DOHH2 (cell line): ENCODE results near the gene KCNN3.
"Not testable (repeated sequence)": the region's sequence is repeated elsewhere in the genome, so short reads cannot be mapped to it uniquely, and the experiment has no call there.

ENCODE experiments used
- H3F3A ChIP-seq: fragments of 200-600 bp; sonication (generic), shearing (Covaris generic); 2 replicates; pipeline ENCODE4 v1.6.0; 2016; ENCODE audit warnings: antibody characterized with exemption, mild to moderate bottlenecking; ENCODE audit not compliant: control insufficient read depth, insufficient read depth
- H3K27ac ChIP-seq: fragments of 200-600 bp; sonication (generic); 2 replicates; pipeline ENCODE4 v1.5.1; 2014; ENCODE audit warnings: low read depth, mild to moderate bottlenecking, low read length, moderate library complexity
- H3K27me3 ChIP-seq: fragments of 200-600 bp; sonication (generic); 2 replicates; pipeline ENCODE4 v1.6.1; 2014; ENCODE audit warnings: mild to moderate bottlenecking, low read length, mixed read lengths; ENCODE audit not compliant: control insufficient read depth
- H3K36me3 ChIP-seq: fragments of 200-600 bp; sonication (generic); 2 replicates; pipeline ENCODE4 v1.6.1; 2014; ENCODE audit warnings: mild to moderate bottlenecking, low read length, moderate library complexity, mixed read lengths; ENCODE audit not compliant: control insufficient read depth
- H3K4me1 ChIP-seq: fragments of 200-600 bp; sonication (generic); 2 replicates; pipeline ENCODE4 v1.6.1; 2014; ENCODE audit warnings: mild to moderate bottlenecking, low read length, mixed read lengths; ENCODE audit not compliant: control insufficient read depth
- H3K4me2 ChIP-seq: fragments of 200-600 bp; sonication (generic); 2 replicates; pipeline ENCODE4 v1.6.0; 2014; ENCODE audit warnings: mild to moderate bottlenecking, low read length, moderate library complexity
- H3K4me3 ChIP-seq: fragments of 200-600 bp; sonication (generic); 2 replicates; pipeline ENCODE4 v1.5.1; 2014; ENCODE audit warnings: mild to moderate bottlenecking, low read length, mixed read lengths
- H3K79me2 ChIP-seq: fragments of 200-600 bp; sonication (generic); 2 replicates; pipeline ENCODE4 v1.6.1; 2014; ENCODE audit warnings: mild to moderate bottlenecking, low read length, mixed read lengths; ENCODE audit not compliant: control insufficient read depth
- H3K9me2 ChIP-seq: fragments of 200-600 bp; sonication (generic); replicated peaks from 2 replicates; pipeline ENCODE4 v1.6.1; 2014; ENCODE audit warnings: mild to moderate bottlenecking, low read length, mixed read lengths; ENCODE audit not compliant: control insufficient read depth
- H3K9me3 ChIP-seq: fragments of 200-600 bp; sonication (generic); 2 replicates; pipeline ENCODE4 v1.6.1; 2014; ENCODE audit warnings: antibody characterized with exemption, low read length, mixed read lengths; ENCODE audit not compliant: control insufficient read depth, insufficient read depth
- H4K20me1 ChIP-seq: fragments of 200-600 bp; sonication (generic); 2 replicates; pipeline ENCODE4 v1.6.0; 2014; ENCODE audit warnings: low read depth, mild to moderate bottlenecking, antibody characterized with exemption, low read length, moderate library complexity; ENCODE audit not compliant: control insufficient read depth, insufficient read depth
- CTCF ChIP-seq: fragments of 200-600 bp; sonication (generic); IDR thresholded peaks from one replicate; pipeline ENCODE4 v1.5.1; 2014; ENCODE audit warnings: antibody characterized with exemption, mild to moderate bottlenecking, low read depth, low read length; ENCODE audit not compliant: poor library complexity, severe bottlenecking
- EZH2phosphoT487 ChIP-seq: fragments of 200-600 bp; sonication (generic); IDR thresholded peaks from 2 replicates; pipeline ENCODE4 v1.6.1; 2017; ENCODE audit warnings: borderline replicate concordance, mild to moderate bottlenecking, antibody characterized with exemption, low read length, moderate library complexity, mixed read lengths

Gene KCNN3

GRCh38 chr1:154911691-154912550 lies 41.8 kb upstream of the KCNN3 start:
- H3F3A ChIP-seq: no peaks in the 10 kb centered on the region
- H3K9me2 ChIP-seq: no peaks in the 10 kb centered on the region
- H3K4me2 ChIP-seq: no peak overlapping the region
- H3K27ac ChIP-seq: no peak overlapping the region
- H4K20me1 ChIP-seq: no peaks in the 10 kb centered on the region
- H3K79me2 ChIP-seq: no peaks in the 10 kb centered on the region
- no peaks in the 10 kb centered on the region for H3K4me1 ChIP-seq
- H3K4me3 ChIP-seq: no peak overlapping the region
- TF ChIP-seq EZH2phosphoT487 (no peak), CTCF (no peak)
- H3K27me3 ChIP-seq: no peaks in the 10 kb centered on the region
- peaks cover 2% of the 10 kb centered on the region; the same call in 1 of the 2 replicates for H3K9me3 ChIP-seq
- no peaks in the 10 kb centered on the region for H3K36me3 ChIP-seq

- H3K9me2 ChIP-seq: no peaks in the 10 kb centered on the region
- H3K27me3 ChIP-seq: no peaks in the 10 kb centered on the region
- H3K4me2 ChIP-seq: no peak overlapping the region
- H3K4me3 ChIP-seq: no peak overlapping the region
- no peaks in the 10 kb centered on the region for H3K79me2 ChIP-seq
- H3K36me3 ChIP-seq: no peaks in the 10 kb centered on the region
- TF ChIP-seq EZH2phosphoT487: no peak
- no peak for TF ChIP-seq CTCF
- no peak overlapping the region for H3K27ac ChIP-seq
- no peaks in the 10 kb centered on the region for H3K4me1 ChIP-seq
- peaks cover 2% of the 10 kb centered on the region; the same call in 1 of the 2 replicates for H3K9me3 ChIP-seq
- H3F3A ChIP-seq: no peaks in the 10 kb centered on the region
- H4K20me1 ChIP-seq: no peaks in the 10 kb centered on the region
These were observed 40.8 kb upstream of the KCNN3 start for GRCh38 chr1:154910851-154911250.

- Histone ChIP-seq H3K4me3 (no peak overlapping the region), H3K9me2 (no peaks in the 10 kb centered on the region)
- TF ChIP-seq EZH2phosphoT487 (no peak), CTCF (no peak)
These were observed 38.9 kb upstream of the KCNN3 start for GRCh38 chr1:154908937-154909336.

GRCh38 chr1:154908129-154908528 lies 38.0 kb upstream of the KCNN3 start:
- not testable (repeated sequence) for H4K20me1 ChIP-seq, H3K4me2 ChIP-seq, H3K79me2 ChIP-seq, H3K4me1 ChIP-seq, H3K4me3 ChIP-seq, H3K9me2 ChIP-seq, H3K27me3 ChIP-seq, H3F3A ChIP-seq, H3K36me3 ChIP-seq, H3K9me3 ChIP-seq, H3K27ac ChIP-seq

More at GRCh38 chr1:154908937-154909336, 38.9 kb upstream of the KCNN3 start:
- H3K9me3 ChIP-seq: peaks cover 2% of the 10 kb centered on the region; the same call in 1 of the 2 replicates
- H3K27me3 ChIP-seq: no peaks in the 10 kb centered on the region
- H3K4me2 ChIP-seq: no peak overlapping the region
- no peaks in the 10 kb centered on the region for H4K20me1 ChIP-seq
- H3K79me2 ChIP-seq: no peaks in the 10 kb centered on the region
- H3K4me1 ChIP-seq: no peaks in the 10 kb centered on the region
- no peak overlapping the region for H3K27ac ChIP-seq
- H3F3A ChIP-seq: peaks cover 3% of the 10 kb centered on the region; the same call in 1 of the 2 replicates
- no peaks in the 10 kb centered on the region for H3K36me3 ChIP-seq
